Right ventricle myocardium inferior (tissue), 1 donor: ENCODE data around the gene AATK. TPM values are rescaled to one million over a fixed set of nuclear protein-coding genes. Genes with fewer than 3 reads are reported as not detected.
A peak's percentile ranks its signal among the peaks of the same experiment; 100 is the strongest.

ENCODE experiments used
- ATAC-seq: fragments of 200-7000 bp; cut with Tn5 transposase; one replicate; pipeline ENCODE4 v1.9.1; 2020; ENCODE audit warnings: mild to moderate bottlenecking, moderate library complexity
- DNase-seq: peaks from one replicate; pipeline ENCODE4 v3.0.0; 2021; ENCODE audit errors: missing footprints
- intact Hi-C: fragments of 100-400 bp; cut with DNase I; formaldehyde crosslinking; loops from one replicate; pipeline ENCODE4 v1.11.0; 2022
- total RNA-seq: library from RNA; stranded (reverse); fragmentation: NEBNext Ultra II Directional; extraction: Animal tissue kit (Norgen Biotek cat#: 25700); gene quantifications from one replicate; pipeline ENCODE4 v1.2.1, GENCODE V29; 2021
- donor health status: DM: no; HTN: yes; CAD: no; lungs with severe emphysema.

AATK gene
- total RNA-seq, 1 donor from 2014 or later, result 10.1 TPM

DNA sequence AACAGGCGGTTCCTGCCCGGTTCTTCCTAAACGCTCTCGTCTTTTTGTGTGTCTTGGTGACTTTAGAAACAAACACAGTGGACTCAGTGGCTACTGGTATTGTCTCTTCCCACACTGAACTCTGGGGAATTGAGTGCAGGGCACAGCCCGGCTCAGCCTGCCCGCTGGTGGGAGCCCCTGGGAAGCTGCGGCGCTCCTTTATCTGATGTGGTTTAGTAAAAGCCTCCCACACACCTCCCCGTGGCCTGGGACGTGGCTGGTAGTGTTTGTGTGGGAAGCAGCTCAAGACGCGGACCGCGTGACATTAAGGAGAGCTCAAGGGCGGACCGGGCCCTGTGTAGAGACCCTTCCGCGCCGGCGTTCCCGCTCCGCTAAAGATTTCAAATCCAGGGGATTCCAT lies 56.1 kb downstream of the AATK start:
- ATAC-seq (no peak), DNase-seq (no peak)
- intact Hi-C loops, result loop anchor here (10.0 kb wide), 1 partner anchor 685 kb away; no protein-coding TSS in a partner anchor

DNA sequence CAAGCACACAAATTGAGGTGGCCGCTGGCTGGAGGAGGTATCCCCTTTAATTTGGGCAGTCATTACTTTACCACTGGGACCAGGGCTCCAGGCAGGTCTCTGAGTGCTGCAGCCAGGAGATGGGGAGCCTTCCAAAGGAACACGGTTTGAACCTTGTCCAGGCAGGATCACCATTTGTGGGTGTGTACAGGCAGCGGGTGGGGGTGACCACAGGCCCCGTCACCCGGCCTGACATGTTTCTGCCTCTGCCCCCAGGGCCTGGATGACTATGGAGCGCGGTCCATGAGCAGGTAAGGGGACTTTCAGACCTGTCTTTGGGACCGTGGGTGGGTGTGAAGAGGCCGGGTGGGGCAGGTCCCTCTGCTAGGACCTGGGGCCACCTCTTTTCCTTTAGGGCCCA lies 57.8 kb downstream of the AATK start:
- no peak for ATAC-seq
- intact Hi-C loops, result loop anchor here (10.0 kb wide), 1 partner anchor 683 kb away; no protein-coding TSS in a partner anchor
- no peak for DNase-seq

DNA sequence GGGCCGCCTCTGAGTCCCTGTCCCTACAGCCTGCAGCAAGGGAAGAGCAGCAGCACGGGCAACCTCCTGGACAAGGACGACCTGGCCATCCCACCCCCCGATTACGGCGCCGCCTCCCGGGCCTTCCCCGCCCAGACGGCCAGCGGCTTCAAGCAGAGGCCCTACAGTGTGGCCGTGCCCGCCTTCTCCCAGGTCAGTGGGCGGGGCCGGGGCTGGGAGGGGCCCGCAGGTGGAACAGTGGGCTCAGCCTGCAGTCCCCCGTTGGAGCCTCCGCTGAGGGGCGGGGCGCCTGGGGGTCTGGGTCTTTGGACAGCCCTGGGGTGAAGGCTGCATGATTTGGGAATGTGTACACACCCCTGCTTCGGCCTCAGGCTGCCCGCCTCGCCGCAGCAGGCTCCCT lies 59.3 kb downstream of the AATK start:
- no peak for DNase-seq
- intact Hi-C loops, result loop anchor here (10.0 kb wide), 1 partner anchor 682 kb away; no protein-coding TSS in a partner anchor
- no peak for ATAC-seq

DNA sequence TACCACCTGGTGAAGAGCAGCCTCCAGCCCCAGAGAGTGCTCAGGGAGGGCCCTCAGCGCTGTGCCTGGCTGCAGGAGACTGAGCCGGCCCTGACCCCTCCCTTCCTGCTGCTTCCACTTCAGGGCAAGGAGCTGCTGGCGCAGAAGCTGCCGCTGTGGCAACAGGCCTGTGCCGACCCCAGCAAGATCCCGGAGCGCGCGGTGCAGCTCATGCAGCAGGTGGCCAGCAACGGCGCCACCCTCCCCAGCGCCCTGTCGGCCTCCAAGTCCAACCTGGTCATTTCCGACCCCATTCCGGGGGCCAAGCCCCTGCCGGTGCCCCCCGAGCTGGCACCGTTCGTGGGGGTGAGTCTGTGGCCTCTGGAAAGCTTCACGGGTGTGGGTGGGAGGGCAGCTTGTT lies 62.6 kb downstream of the AATK start:
- intact Hi-C loops, result loop anchor here (10.0 kb wide), 1 partner anchor 679 kb away; no protein-coding TSS in a partner anchor
- ATAC-seq (no peak), DNase-seq (no peak)

DNA sequence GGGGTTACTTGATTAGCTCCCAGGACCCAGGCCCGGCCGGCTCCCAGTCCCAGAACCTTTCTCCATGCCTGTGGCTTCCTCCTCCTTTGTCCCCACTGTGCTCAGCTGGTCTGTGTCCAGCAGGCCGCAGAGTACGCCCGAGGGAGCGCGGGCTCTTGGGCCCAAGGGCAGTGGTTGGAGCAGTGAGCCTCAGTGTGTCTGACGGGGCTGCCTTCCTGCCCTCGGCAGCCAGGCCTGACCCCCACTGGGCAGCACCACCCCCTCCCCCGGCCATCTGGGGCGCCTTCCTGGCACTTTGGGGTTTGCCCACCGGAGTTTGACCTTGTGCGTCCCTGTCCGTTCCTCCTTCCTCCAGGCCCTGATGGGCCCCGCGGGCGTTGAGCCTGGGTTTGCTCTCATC lies 63.2 kb downstream of the AATK start:
- intact Hi-C loops, result loop anchor here (10.0 kb wide), 1 partner anchor 678 kb away; no protein-coding TSS in a partner anchor
- no peak for ATAC-seq
- DNase-seq, result no peak

DNA sequence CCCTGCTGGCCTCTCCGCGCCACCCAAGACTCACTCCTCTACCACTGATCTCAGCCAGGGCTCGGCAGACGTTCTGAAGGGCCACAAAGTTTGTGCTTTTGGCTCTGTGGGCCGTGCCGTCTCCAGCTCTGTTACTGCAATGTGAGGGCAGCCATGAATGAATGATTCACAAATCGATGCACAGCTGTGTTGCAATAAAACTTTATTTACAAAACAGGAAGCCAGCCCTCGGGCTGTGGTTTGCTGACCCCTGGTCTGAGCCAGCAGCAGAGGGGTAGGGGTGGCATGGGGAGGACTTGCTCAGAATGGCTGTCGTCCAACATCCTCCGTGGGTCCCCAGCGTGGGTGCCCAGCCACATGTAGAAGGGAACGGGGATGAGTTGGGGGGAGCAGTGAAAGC lies 63.7 kb downstream of the AATK start:
- no peak for DNase-seq
- ATAC-seq, result no peak
- intact Hi-C loops, result loop anchor here (10.0 kb wide), 1 partner anchor 678 kb away; no protein-coding TSS in a partner anchor

DNA sequence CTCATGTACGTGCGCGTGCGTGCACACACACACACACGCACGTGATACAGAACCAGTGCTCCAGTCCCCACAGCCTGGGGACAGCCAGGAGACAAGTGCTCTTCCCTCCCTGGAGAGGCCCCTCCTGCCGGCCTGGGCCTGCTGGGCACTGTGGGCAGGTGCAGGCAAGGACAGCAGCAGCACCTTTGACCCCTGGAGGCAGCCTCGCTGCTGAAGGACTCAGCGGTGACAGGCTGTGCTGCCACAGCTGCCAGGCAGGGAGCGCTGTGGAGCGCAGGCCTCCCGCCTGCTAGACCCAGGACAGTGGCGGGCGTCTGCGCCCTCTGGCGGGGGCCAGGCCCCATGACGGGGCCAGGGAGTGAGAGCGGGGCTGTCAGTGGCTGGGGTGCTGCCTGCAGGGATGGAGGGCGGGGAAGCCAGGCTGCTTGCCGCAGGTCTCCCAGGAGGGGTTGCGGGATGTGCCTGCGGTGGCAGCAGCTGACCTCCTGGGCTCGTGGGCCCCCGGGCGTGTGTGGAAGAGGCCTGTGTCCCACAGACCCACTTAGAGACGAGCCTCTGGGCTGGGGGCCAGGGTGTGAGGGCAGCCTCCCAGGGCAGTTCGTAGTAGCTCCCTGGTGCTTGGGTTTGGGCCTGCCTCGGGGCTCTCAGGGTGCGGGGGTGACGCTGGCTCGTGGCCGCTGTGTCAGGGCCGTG lies 64.3 kb downstream of the AATK start:
- intact Hi-C loops, result loop anchor here (1.0 to 10.0 kb wide), 2 partner anchors 77 to 677 kb away; no protein-coding TSS in a partner anchor
- ATAC-seq (peak; percentile 85), DNase-seq (peak; percentile 94)

DNA sequence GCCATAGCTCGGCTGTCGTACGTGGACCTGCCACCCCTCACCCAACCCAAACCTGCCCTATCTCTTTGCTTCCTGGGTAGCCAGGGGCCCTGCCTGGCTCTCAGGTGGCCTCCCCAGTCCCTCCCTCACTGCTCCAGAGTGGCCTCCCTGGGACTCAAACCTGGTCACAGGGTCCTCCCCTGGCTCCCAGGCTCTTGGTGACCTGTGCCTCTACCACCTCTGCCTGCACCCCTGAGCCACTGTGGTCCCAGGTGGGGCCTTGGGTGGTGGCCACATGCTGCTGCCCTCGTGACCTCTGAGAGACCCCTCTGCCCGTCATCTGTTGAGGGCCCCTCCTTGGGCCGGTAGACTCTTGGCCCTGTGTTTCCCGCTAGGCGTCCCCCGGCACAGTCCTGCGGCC lies 65.4 kb downstream of the AATK start:
- DNase-seq (no peak), ATAC-seq (no peak)
- intact Hi-C loops, result loop anchor here (1.0 to 10.0 kb wide), 2 partner anchors 76 to 676 kb away; no protein-coding TSS in a partner anchor

DNA sequence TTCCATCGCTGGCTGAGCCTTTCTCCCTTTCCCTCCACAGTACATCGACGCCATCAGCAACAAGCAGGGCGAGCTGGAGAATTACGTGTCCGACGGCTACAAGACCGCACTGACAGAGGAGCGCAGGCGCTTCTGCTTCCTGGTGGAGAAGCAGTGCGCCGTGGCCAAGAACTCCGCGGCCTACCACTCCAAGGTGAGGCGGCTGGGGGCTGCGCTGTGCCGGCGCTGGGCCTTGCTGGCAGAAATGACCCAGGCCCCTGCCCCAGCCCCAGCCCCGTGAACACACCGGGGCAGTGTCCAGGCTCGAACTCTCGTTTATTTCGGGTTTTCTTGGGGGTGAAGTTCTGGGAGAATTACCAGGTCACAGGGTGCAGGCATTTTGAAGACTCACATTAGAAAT lies 66.1 kb downstream of the AATK start:
- DNase-seq, result no peak
- intact Hi-C loops, result loop anchor here (10.0 kb wide), 1 partner anchor 675 kb away; no protein-coding TSS in a partner anchor
- ATAC-seq, result no peak

DNA sequence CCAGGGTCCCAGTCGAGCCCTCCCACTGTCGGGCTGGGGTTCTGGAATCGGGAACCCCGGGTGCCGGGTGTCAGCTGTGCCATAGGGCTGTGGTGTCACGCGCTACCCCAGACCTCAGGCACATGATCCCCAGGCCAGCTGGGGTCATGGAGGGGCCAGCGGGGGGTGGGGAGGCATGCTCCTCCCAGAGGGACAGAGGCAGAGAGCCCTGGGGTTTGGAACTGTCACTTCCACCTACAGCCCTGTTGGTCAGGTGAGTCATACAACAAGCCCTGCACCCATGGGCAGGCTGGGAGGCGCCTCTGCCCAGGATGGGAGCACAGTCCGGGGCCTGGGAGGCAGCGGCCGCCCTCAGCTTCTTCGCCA lies 68.1 kb downstream of the AATK start:
- no peak for ATAC-seq
- DNase-seq, result no peak
- intact Hi-C loops, result no loop called here

DNA sequence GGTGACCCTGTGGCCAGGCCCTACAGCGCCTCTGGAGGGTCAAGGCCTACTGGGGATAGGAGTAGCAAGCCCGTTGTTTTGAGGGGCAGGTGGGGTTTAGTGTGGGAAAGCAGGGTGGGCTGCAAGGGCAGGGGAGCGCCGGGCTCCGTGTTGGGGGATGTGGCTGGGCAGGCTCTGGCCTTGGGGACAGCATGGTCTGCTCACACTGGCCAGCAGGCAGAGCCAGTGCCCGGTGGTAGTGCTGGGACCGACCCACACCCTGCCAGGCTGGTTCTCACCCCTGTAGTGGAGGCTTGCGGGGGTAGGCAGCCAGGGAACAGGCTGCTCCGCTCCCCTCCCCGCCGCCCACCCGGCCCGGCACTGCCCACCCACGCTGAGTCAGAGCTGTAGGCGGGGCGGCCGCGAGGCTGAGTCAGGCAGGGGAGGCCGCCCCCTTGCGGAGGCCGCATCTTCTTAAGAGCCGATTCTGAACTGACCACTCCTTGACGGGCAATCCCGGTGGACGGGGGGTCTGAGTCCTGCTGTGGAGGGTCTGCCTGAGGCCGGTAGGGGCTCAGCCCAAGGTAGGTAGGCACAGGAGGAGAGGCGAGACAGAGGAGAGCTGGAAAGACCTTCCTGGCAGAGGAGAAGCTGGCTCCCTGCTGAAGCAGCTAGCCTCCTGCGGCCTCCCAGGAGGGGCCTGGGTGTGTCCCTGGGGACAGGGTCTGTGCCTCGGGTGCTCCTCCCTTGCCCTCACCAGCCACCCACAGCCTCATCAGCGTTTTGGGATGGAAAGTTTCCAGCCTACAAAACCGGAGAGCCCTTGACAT lies 68.7 kb downstream of the AATK start:
- intact Hi-C loops, result no loop called here
- ATAC-seq (peak; percentile 66), DNase-seq (peak; percentile 90)

DNA sequence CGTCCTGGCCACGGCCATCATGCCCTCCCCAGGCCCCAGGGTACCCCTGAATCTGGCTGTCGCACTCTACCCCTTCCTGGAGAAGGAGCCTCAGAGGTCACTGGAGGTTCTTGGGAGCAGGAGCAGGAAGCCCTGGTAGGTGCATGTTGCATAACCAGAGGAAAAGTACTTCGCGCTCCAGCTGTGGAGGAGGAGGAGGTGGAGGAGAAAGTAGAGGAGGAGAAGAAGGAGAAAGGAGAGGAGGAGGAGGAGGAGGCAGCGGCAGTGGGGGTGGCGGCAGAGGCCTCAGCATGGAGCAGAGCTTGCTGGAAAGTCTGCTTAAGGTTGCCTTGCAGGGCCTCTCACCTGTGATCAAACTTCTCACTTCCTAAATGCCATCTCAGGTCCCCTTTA lies 69.3 kb downstream of the AATK start:
- DNase-seq (no peak), ATAC-seq (no peak)
- intact Hi-C loops, result no loop called here

DNA sequence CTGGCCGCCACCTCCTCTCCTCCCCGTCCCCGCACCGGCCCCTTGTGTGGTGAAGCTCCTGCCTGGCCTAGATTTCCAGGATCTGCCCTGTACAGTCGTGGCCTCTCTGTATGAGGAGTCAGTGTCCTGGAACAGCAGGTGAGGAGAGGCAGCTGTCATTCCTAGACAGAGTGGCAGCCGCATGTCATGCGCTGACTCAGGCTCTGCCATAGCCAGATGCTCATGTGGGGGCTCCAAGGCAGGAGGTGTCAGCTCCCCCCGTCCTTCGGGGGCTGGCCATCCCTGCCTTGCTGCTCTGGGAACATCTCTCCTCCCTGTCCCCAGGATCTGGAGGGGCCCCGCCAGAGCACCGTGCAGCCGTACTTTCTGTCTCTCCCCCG lies 70.6 kb downstream of the AATK start:
- intact Hi-C loops, result no loop called here
- no peak for DNase-seq
- ATAC-seq, result no peak

DNA sequence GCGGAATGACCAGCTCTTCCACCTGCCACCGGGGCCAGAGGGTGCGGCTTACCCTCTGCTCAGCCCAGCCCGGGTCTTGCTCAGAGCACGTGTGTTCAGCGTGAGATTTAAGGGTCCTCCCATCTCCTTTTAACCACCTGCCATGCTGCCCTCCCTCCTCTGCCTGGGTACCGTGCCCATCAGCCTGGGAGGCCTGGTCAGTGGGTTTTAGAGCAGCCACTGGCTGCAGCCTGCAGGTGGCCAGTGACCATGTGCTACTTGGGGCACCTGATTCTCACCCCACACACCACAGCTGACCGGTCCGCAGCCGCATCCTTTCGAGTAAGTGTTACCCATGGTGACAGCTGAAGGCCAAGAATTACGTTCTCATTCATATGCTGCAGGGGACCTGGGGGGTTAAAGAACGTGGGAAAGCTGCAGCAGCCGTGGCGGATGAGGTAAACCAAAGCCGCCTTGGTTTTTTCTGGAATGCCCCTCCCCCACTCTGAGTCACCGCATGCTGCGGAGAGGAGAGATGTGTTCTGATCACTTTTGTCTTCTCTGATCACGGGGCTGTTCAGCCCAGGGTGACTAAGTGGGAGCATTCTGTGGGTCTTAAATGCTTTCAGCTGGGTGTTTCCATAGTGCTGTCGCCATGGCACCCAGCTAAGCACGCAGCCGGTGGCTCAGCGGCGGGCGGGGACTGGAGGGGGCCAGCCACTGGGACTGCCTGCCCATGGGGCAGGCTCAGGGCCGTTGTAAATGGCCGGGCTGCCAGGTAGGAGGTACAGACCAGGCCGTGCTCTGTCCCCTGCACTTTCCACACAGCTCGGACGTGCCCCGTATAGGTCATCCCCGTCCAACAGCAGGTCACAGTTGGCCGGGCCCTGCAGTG lies 71.3 kb downstream of the AATK start:
- intact Hi-C loops, result no loop called here
- ATAC-seq, result no peak
- no peak for DNase-seq

DNA sequence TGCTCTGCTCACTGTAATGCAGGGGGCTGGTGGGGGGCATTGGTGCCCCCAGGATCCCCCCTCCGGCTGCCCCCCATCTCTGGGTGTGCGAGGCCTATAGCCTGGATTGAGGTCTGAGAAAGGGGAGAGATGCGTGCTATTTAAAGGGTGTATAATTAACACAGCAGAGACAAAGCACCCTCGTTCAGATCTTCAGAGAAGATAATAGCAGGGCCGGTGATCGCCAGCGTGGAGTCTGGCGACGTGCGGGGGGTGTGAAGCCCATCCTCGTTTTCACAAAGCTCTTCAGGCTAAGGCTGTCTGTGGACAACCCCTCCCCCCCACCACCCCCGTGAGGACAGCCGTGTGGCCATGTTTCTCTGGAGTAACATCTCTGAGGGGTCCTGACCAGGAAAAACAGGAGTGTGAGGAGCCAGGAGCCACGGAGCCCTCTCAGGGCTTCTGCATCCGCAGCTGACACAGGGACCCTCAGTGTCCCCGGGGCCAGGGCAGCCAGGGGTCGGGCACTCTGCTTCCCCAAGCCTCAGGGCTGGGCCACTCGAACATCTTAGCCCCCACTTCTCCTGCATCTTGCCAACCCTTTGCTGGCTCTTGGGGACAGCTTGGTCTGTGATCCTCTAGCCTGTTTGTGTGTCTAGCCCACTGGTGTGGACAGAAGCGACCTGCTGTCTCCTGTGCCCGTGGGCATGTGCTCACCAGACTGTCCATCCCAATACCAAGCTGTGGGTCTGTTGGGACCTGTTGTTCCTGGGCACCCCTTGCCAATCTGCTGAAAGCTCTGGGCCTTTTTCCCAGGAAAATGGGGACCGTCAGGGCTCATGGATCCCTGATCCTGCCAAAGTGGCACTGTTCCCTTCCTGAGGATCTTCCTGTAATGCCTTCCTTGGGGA lies 72.2 kb downstream of the AATK start:
- DNase-seq (no peak), ATAC-seq (no peak)
- intact Hi-C loops, result no loop called here

DNA sequence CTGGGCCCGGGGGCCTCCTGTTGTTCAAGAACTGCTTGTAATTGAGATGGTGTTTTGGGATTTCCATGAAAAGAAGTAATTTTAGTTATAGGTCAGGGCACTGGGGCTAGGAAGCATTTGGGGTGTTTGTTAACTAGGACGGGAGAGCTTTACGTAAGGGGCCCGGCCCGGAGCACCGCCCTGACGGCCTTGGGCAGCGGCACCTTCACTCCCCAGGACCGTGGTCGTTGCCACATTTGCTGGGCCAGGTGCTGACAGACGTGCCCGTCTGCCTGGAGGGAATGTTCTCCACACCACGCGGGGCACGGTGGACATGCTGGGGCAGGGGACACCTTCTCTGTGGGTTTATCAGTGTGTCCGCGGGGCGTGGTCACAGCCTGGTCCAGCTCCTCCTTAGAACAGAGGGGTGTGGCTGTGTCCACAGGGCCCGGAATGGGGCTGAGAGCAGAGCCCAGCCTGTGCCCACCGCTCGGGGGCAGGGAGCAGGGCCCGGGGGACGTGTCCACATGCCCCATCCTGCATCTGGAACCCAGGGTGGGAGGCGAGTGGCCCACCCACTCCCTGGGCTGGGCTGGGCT lies 73.4 kb downstream of the AATK start:
- no peak for ATAC-seq
- intact Hi-C loops, result no loop called here
- DNase-seq, result no peak

DNA sequence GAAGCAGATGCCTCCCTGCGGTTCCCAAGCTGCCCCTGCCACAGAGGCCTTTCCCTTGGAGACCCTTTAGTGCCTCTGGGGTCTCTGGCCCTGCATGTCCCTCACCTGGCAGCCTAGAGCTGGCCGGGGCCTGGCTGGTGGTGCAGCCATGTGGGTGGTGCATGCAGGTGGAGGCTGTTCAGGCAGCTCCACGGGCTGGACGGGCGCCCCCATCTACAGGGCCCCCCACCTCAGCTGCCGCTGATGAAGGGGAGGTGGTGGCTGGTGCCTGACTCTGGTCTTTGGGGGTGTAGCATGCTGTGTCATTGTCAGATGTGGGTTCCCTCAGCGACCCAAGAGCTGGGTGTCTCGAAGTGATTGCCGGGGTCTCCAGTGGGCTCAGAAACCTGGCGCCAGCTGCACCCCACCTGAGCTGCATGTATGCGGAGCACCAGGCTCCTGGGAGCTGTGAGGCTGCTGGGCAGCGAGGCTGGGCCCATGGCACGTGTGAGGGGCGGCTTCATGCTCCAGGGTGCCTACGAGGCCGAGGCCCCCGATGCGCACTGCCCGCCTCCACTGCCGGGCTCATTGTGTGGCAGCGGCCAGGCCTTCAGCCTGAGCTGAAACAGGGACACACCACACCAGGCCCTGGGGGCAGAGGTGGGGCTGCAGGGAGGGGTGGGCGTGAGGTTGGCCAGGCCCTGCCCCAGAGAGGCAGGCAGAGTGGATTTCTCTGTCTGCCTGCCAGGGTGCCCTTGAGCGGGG lies 74.1 kb downstream of the AATK start:
- intact Hi-C loops, result no loop called here
- DNase-seq, result no peak
- ATAC-seq, result no peak
